Activated CD8-positive, alpha-beta T cell treated with anti-CD3 and anti-CD28 coated beads for 36 hours (primary cell): ENCODE results near the gene PNRC2. TPM values are rescaled to one million over a fixed set of nuclear protein-coding genes. Genes with fewer than 3 reads are reported as not detected.
A peak's percentile ranks its signal among the peaks of the same experiment; 100 is the strongest.

ENCODE experiments used
- ATAC-seq: fragments of 200-7000 bp; cut with Tn5 transposase; one replicate; pipeline ENCODE4 v1.10.0; 2021; ENCODE audit warnings: mild to moderate bottlenecking, moderate library complexity
- CTCF ChIA-PET: fragments of 350-600 bp; sonication (Branson Sonifier 250); formaldehyde crosslinking; loops from one replicate; lab custom pipeline; 2021; ENCODE audit warnings: antibody characterized with exemption; lab: Charles Lee
- POLR2A ChIA-PET: fragments of 350-600 bp; sonication (Branson Sonifier 250); formaldehyde crosslinking; loops from one replicate; lab custom pipeline; 2021; ENCODE audit warnings: antibody characterized with exemption; lab: Charles Lee
- DNase-seq: peaks from one replicate; pipeline ENCODE4 v3.0.0-alpha.2; 2020
- H3K27ac Mint-ChIP-seq: one replicate; pipeline ENCODE4 v1.8.0; 2021; ENCODE audit warnings: mild to moderate bottlenecking, mixed read lengths
- H3K27me3 Mint-ChIP-seq: one replicate; pipeline ENCODE4 v1.8.0; 2021; ENCODE audit warnings: mixed read lengths
- H3K36me3 Mint-ChIP-seq: one replicate; pipeline ENCODE4 v1.8.0; 2021; ENCODE audit warnings: low read depth, mixed read lengths
- H3K4me1 Mint-ChIP-seq: one replicate; pipeline ENCODE4 v1.8.0; 2021; ENCODE audit warnings: low read depth, mixed read lengths
- H3K4me3 Mint-ChIP-seq: one replicate; pipeline ENCODE4 v1.8.0; 2021; ENCODE audit warnings: mild to moderate bottlenecking, moderate library complexity, mixed read lengths
- H3K9me3 Mint-ChIP-seq: one replicate; pipeline ENCODE4 v1.8.0; 2021; ENCODE audit warnings: mixed read lengths
- intact Hi-C: fragments of 100-400 bp; cut with micrococcal nuclease; formaldehyde crosslinking; loops from one replicate; pipeline ENCODE4 v1.10.0; 2022
- total RNA-seq, 2 experiments: library from RNA; stranded (reverse); gene quantifications; one replicate each; pipeline ENCODE4 v1.2.3, GENCODE V29; 2021
- TF ChIP-seq, protein P1 (sequence below): fragments of 200-600 bp; IDR thresholded peaks from one replicate; pipeline ENCODE4 v1.8.0; 2022; ENCODE audit warnings: antibody characterized with exemption, mild to moderate bottlenecking

Gene PNRC2
- total RNA-seq, 2 experiments from 2014 or later, result 130 to 133 TPM

DNA sequence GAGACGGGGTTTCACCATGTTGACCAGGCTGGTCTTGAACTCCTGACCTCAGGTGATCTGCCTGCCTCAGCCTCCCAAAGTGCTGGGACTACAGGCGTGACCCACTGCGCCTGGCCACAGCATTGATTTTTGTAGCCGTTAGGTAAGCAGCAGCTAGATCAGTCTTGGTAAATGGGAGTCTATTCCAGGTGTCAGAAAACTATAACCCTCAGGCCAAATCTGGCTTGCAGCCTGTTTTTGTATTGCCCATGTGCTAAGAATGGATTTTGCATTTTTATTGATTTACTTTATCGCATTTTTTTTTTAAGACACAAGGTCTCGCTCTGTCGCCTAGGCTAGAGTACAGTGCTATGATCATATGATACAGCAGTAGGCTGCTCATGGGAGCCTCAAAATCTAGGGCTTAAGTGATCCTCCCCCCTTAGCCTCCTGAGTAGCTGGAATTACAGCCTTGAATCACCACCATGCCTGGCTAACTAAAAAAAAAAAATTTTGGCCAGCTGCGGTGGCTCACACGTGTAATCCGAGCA lies 37.1 kb downstream of the PNRC2 start:
- Mint-ChIP-seq H3K27ac (no peak overlapping the region), H3K36me3 (no peaks in the 10 kb centered on the region)
- DNase-seq, result no peak

DNA sequence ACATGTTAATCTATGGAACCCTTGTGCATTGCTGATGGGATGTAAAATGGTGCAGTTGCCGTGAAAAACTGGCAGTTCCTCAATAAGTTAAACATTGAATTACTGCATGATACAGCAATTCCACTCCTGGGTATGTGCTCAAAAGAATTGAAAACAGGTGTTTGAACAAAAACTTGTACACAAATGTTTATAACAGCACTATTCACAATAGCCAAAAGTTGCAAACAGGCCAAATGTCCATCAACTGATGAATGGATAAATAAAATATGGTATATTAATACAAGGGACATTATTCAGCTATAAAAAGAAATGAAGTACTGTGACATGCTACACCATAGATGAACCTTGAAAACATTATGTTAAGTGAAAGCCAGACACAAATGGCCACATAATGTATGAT lies 38.2 kb downstream of the PNRC2 start:
- no peak for ATAC-seq
- H3K4me1 Mint-ChIP-seq, result peaks cover 16% of the 10 kb centered on the region
- no peaks in the 10 kb centered on the region for H3K27me3 Mint-ChIP-seq
- H3K36me3 Mint-ChIP-seq, result no peaks in the 10 kb centered on the region
- intact Hi-C loops, result no loop called here
- no peak overlapping the region for H3K27ac Mint-ChIP-seq
- CTCF ChIA-PET, result no interaction called here
- POLR2A ChIA-PET, result no interaction called here
- H3K9me3 Mint-ChIP-seq, result no peaks in the 10 kb centered on the region
- TF ChIP-seq, protein P1, sequence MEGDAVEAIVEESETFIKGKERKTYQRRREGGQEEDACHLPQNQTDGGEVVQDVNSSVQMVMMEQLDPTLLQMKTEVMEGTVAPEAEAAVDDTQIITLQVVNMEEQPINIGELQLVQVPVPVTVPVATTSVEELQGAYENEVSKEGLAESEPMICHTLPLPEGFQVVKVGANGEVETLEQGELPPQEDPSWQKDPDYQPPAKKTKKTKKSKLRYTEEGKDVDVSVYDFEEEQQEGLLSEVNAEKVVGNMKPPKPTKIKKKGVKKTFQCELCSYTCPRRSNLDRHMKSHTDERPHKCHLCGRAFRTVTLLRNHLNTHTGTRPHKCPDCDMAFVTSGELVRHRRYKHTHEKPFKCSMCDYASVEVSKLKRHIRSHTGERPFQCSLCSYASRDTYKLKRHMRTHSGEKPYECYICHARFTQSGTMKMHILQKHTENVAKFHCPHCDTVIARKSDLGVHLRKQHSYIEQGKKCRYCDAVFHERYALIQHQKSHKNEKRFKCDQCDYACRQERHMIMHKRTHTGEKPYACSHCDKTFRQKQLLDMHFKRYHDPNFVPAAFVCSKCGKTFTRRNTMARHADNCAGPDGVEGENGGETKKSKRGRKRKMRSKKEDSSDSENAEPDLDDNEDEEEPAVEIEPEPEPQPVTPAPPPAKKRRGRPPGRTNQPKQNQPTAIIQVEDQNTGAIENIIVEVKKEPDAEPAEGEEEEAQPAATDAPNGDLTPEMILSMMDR, result no peak
- no peak for DNase-seq
- H3K4me3 Mint-ChIP-seq, result no peak overlapping the region

More for the DNA sequence above, 37.1 kb downstream of the PNRC2 start:
- Mint-ChIP-seq H3K4me1 (peaks cover 16% of the 10 kb centered on the region), H3K9me3 (no peaks in the 10 kb centered on the region), H3K27me3 (no peaks in the 10 kb centered on the region), H3K4me3 (no peak overlapping the region)
- ATAC-seq, result no peak
- POLR2A ChIA-PET, result no interaction called here
- TF ChIP-seq, protein P1, result no peak
- intact Hi-C loops, result no loop called here
- CTCF ChIA-PET, result no interaction called here

DNA sequence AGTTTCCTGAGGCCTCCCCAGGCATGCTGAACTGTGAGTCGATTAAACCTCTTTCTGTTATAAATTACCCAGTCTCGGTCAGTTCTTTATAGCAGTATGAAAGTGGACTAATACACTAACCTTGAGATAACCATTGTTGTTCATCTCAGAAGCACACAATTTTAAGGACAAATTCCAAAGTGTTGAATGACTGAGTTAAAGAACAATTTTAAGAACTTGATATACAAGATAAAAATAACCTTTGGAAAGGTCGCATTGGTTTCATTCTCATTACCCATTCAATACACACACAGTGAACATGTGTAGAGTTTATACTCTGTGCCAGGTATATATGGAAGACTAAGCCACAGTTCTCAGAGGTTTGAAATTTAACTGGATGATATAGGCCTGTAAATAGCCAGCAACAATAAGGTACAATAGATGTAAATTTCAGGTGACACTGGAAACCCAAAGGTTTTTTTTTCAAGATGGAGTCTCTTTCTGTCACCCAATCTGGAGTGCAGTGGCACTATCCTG lies 39.6 kb downstream of the PNRC2 start:
- peak; percentile 30 for ATAC-seq
- Mint-ChIP-seq H3K27me3 (peaks cover 6% of the 10 kb centered on the region), H3K36me3 (no peaks in the 10 kb centered on the region), H3K4me1 (peaks cover 16% of the 10 kb centered on the region), H3K4me3 (no peak overlapping the region), H3K27ac (peak overlapping the region; percentile 79), H3K9me3 (no peaks in the 10 kb centered on the region)
- no peak for DNase-seq
- ChIA-PET CTCF (no interaction called here), POLR2A (no interaction called here)
- intact Hi-C loops, result no loop called here
- TF ChIP-seq, protein P1, result no peak

DNA sequence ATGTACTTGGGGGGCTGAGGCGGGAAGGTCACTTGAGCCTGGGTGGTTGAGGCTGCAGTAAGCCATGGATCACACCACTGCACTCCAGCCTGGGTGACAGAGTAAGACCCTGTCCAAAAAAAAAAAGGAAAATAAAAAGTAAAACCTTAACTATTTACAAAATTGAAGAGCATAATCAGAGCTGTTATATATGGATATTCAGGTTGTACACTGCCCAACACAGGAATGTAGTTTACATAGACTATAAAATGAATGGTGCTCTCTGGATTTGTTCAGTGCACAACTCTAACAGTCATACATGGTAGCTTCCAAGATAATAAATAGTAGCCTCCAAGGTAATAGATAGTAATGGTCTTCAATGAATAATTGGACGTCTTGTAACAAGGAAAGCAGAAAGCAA lies 43.1 kb downstream of the PNRC2 start:
- intact Hi-C loops, result no loop called here
- ChIA-PET CTCF (interaction anchor here (1.6 kb wide), 1 partner anchor 25 kb away, joined by 4 read pairs; no protein-coding TSS in a partner anchor), POLR2A (no interaction called here)
- TF ChIP-seq, protein P1, result no peak
- DNase-seq (no peak), ATAC-seq (no peak)
- Mint-ChIP-seq H3K9me3 (no peaks in the 10 kb centered on the region), H3K36me3 (no peaks in the 10 kb centered on the region), H3K4me3 (no peak overlapping the region), H3K4me1 (peaks cover 11% of the 10 kb centered on the region), H3K27ac (no peak overlapping the region), H3K27me3 (peaks cover 8% of the 10 kb centered on the region)

DNA sequence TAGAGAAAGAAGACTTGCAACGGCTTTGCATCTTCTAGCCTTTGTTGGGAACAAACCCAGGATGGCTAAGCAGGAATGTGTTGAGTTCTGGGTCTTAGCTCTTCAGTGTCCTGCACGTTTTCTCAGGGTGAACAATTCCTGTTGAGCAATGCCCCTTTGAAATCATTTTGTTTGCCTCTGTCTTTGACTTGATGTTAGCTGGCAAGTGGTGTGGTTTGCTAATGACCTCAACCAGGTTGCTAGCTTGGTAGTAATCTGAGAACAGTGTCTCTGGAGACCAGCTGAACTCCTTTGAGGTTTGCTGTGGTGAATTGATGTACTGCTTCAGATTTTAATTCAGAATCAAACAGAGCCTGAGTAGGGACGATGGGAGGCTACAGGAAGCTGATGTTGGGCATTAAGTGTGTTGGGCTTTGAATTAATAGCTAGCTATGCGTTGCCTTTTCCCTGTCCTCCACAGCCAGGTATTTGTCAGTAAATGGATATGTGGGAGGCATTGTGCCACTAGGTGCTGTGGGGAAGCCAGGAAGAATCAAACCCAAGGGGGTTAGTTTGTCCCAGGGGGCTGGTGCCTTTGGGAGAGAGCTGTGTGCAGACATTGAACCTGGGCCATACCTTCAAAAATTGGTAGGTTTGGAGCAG lies 43.8 kb downstream of the PNRC2 start:
- POLR2A ChIA-PET, result no interaction called here
- Mint-ChIP-seq H3K27ac (no peak overlapping the region), H3K36me3 (no peaks in the 10 kb centered on the region), H3K4me1 (peaks cover 9% of the 10 kb centered on the region), H3K4me3 (no peak overlapping the region), H3K9me3 (no peaks in the 10 kb centered on the region), H3K27me3 (peaks cover 8% of the 10 kb centered on the region)
- DNase-seq (no peak), ATAC-seq (no peak)
- intact Hi-C loops, result no loop called here
- TF ChIP-seq, protein P1, result no peak
- CTCF ChIA-PET, result interaction anchor here (1.6 kb wide), 1 partner anchor 24 kb away, joined by 4 read pairs; no protein-coding TSS in a partner anchor
